LNCaP clone FGC (cell line): Measurements from ENCODE around the gene SERPINA1.

ENCODE experiments used
- DNase-seq: peaks from one replicate; pipeline ENCODE4 v3.0.0-alpha.2; 2011; ENCODE audit warnings: low read depth
- H3K4me3 ChIP-seq: 2 replicates; pipeline ENCODE4 v1.5.1; 2011; ENCODE audit warnings: mild to moderate bottlenecking, low read depth, low read length, control low read depth
- TF ChIP-seq, protein P1 (sequence below): IDR thresholded peaks from 2 replicates; pipeline ENCODE4 v1.5.1; 2012; ENCODE audit warnings: mild to moderate bottlenecking; ENCODE audit not compliant: control insufficient read depth, insufficient read depth; ENCODE audit errors: extremely low read depth

SERPINA1 gene

DNA sequence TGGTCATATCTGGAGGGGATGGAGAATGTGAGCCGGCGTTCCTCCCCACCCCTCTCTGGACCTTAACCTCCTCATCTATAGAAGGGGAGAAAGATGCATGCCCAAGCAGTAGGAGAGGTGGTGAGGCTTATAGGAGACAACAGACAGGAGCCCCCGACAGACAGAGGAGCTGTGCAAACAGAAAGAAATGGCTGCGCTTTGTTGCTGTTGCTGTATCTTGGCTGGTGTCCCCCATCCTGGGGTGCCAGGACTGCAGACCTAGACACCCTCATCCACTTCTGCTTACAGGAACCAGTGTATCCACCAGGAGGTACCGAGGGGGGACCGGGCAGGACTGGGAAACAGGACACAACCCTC is 397 bp downstream of the SERPINA1 start:
- H3K4me3 ChIP-seq, result no peak overlapping the region
- TF ChIP-seq, protein P1, sequence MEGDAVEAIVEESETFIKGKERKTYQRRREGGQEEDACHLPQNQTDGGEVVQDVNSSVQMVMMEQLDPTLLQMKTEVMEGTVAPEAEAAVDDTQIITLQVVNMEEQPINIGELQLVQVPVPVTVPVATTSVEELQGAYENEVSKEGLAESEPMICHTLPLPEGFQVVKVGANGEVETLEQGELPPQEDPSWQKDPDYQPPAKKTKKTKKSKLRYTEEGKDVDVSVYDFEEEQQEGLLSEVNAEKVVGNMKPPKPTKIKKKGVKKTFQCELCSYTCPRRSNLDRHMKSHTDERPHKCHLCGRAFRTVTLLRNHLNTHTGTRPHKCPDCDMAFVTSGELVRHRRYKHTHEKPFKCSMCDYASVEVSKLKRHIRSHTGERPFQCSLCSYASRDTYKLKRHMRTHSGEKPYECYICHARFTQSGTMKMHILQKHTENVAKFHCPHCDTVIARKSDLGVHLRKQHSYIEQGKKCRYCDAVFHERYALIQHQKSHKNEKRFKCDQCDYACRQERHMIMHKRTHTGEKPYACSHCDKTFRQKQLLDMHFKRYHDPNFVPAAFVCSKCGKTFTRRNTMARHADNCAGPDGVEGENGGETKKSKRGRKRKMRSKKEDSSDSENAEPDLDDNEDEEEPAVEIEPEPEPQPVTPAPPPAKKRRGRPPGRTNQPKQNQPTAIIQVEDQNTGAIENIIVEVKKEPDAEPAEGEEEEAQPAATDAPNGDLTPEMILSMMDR, result no peak
- no peak for DNase-seq

- no peak overlapping the region for H3K4me3 ChIP-seq
- TF ChIP-seq, protein P1, result no peak
- DNase-seq, result no peak
Measured at GRCh38 chr14:94387051-94388026, 1.1 kb downstream of the SERPINA1 start.

- DNase-seq, result no peak
- TF ChIP-seq, protein P1, result no peak
- H3K4me3 ChIP-seq, result no peak overlapping the region
Measured at GRCh38 chr14:94386085-94387031, 2.0 kb downstream of the SERPINA1 start.

- TF ChIP-seq, protein P1, result no peak
- no peak for DNase-seq
- H3K4me3 ChIP-seq, result no peak overlapping the region
Measured at GRCh38 chr14:94385553-94386057, 2.8 kb downstream of the SERPINA1 start.

DNA sequence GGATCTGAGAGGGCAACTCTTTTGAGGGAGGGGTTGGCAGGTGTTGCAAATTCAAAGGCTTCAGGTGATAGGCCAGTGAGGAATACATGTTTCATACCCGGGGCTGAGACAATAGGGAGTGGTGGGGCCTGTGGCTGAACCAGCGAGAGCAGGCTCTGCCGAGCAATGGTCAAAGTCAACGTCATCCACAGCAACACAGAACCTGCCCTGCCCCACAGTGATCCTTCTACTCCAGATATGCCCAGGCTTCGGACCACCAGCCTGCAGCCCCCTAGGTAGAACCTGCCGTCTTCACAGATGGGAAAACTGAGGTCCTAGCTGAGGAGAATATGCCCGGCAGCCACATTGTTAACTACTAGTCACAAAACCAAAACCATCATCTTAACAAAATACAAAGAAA is 4.1 kb downstream of the SERPINA1 start:
- no peak for DNase-seq
- H3K4me3 ChIP-seq, result no peak overlapping the region
- TF ChIP-seq, protein P1, result no peak

DNA sequence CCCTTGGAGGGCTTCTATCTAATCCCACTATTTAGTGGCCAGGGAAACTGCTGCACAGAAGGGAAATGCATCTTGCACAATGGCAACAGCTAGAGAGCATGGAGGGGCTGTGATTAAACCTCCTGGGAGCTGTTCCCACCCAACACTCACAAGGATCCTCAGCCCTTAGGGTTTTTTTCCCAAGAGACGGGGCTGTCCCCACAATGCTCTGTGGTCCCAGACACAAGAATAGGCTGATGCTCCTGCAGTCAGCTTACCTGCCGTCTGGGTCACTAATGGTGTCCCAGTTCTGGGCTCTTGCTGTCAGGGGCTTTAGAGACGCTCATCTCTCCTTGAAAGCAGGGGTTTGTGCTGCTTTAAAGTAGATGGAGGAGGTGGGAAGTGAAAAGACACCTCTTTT is 4.6 kb downstream of the SERPINA1 start:
- TF ChIP-seq, protein P1, result no peak
- no peak for DNase-seq
- H3K4me3 ChIP-seq, result no peak overlapping the region
